GM19035 (cell line): Measurements from ENCODE around the gene RYR3.
A peak's percentile ranks its signal among the peaks of the same experiment; 100 is the strongest.

Source experiments
- ATAC-seq: cut with Tn5 transposase; IDR thresholded peaks from one replicate; pipeline ENCODE4 v1.9.1; 2021; ENCODE audit not compliant: unreplicated experiment

Gene RYR3

GRCh38 chr15:33693166-33693800 is 382.5 kb downstream of the RYR3 start:
- ATAC-seq, result no peak

GRCh38 chr15:33698126-33698525 is 387.4 kb downstream of the RYR3 start:
- no peak for ATAC-seq

GRCh38 chr15:33699145-33699544 is 388.4 kb downstream of the RYR3 start:
- no peak for ATAC-seq

GRCh38 chr15:33699691-33700447 is 389.1 kb downstream of the RYR3 start:
- ATAC-seq, result no peak

GRCh38 chr15:33700695-33701303 is 390.0 kb downstream of the RYR3 start:
- no peak for ATAC-seq

GRCh38 chr15:33701304-33701696 is 390.5 kb downstream of the RYR3 start:
- ATAC-seq, result no peak

GRCh38 chr15:33706173-33706572 is 395.4 kb downstream of the RYR3 start:
- ATAC-seq, result no peak

GRCh38 chr15:33710748-33711147 is 400.0 kb downstream of the RYR3 start:
- no peak for ATAC-seq

GRCh38 chr15:33716025-33716424 is 405.3 kb downstream of the RYR3 start:
- no peak for ATAC-seq

GRCh38 chr15:33720952-33721351 is 410.2 kb downstream of the RYR3 start:
- ATAC-seq, result no peak

GRCh38 chr15:33722005-33722672 is 411.4 kb downstream of the RYR3 start:
- peak; percentile 64 for ATAC-seq

- ATAC-seq, result no peak
Observed at GRCh38 chr15:33722673-33723015, 411.9 kb downstream of the RYR3 start.

- no peak for ATAC-seq
Observed at GRCh38 chr15:33724321-33725036, 413.7 kb downstream of the RYR3 start.

- no peak for ATAC-seq
Observed at GRCh38 chr15:33729653-33730052, 418.9 kb downstream of the RYR3 start.

- no peak for ATAC-seq
Observed at GRCh38 chr15:33730815-33731214, 420.0 kb downstream of the RYR3 start.

GRCh38 chr15:33735143-33735542 is 424.4 kb downstream of the RYR3 start:
- ATAC-seq, result no peak

- no peak for ATAC-seq
Observed at GRCh38 chr15:33735637-33736247, 425.0 kb downstream of the RYR3 start.

GRCh38 chr15:33737687-33738601 is 427.2 kb downstream of the RYR3 start:
- no peak for ATAC-seq

- ATAC-seq, result no peak
Observed at GRCh38 chr15:33738941-33739664, 428.3 kb downstream of the RYR3 start.
